ENCODE data around the gene LTBP2.

LTBP2 gene

GRCh38 chr14:74655599-74656395, 43.8 kb upstream of the LTBP2 start:
- H3K27ac ChIP-seq = no peak overlapping the region
- no peaks in the 10 kb centered on the region for H3K27me3 ChIP-seq (ENCODE audit: insufficient read depth, low read depth, severe bottlenecking)

DNA sequence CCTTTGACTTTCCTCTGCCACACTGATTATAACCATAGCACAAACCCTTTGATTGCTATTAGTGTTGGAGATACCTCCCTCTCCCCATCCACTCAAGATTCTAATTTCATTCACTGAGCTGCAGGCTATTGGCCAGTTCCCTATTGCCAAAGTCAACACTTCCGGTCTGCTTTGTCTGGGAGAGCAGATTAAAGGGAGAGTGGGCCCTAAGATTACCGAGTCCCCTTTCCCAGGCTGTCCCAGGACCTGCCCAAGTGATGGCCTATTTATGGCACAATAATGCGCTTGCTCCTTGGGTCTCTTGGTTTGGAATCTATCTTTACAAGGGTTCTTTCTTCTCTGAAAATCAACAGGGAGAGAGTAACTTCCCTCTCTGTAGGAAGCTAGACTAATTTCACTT, 42.9 kb upstream of the LTBP2 start:
- H3K27ac ChIP-seq = no peak overlapping the region
- DNase-seq = no peak
- no peaks in the 10 kb centered on the region for H3K36me3 ChIP-seq
- H3K27me3 ChIP-seq (ENCODE audit: insufficient read depth, low read depth, severe bottlenecking) = no peaks in the 10 kb centered on the region
- no peaks in the 10 kb centered on the region for H3K9me3 ChIP-seq (ENCODE audit: severe bottlenecking)
- TF ChIP-seq CTCF (IDR thresholded peaks at IDR 0.05; ENCODE audit: low read depth, low read length) = no peak
- H3K4me3 ChIP-seq (ENCODE audit: low read depth, low read length) = no peak overlapping the region

More at GRCh38 chr14:74655599-74656395, 43.8 kb upstream of the LTBP2 start:
- no peaks in the 10 kb centered on the region for H3K9me3 ChIP-seq (ENCODE audit: severe bottlenecking)
- H3K4me3 ChIP-seq (ENCODE audit: low read depth, low read length) = no peak overlapping the region
- no peak for TF ChIP-seq CTCF (IDR thresholded peaks at IDR 0.05; ENCODE audit: low read depth, low read length)
- no peaks in the 10 kb centered on the region; the same call in 1 of the 2 replicates for H3K36me3 ChIP-seq
- DNase-seq = no peak

GRCh38 chr14:74653386-74654138, 41.5 kb upstream of the LTBP2 start:
- DNase-seq = no peak
- H3K36me3 ChIP-seq = no peaks in the 10 kb centered on the region
- no peak overlapping the region for H3K27ac ChIP-seq
- no peaks in the 10 kb centered on the region for H3K9me3 ChIP-seq (ENCODE audit: severe bottlenecking)
- H3K27me3 ChIP-seq (ENCODE audit: insufficient read depth, low read depth, severe bottlenecking) = no peaks in the 10 kb centered on the region
- no peak for TF ChIP-seq CTCF (IDR thresholded peaks at IDR 0.05; ENCODE audit: low read depth, low read length)
- no peak overlapping the region for H3K4me3 ChIP-seq (ENCODE audit: low read depth, low read length)

- H3K4me3 ChIP-seq (ENCODE audit: low read depth, low read length) = no peak overlapping the region
- DNase-seq = no peak
- H3K9me3 ChIP-seq (ENCODE audit: severe bottlenecking) = no peaks in the 10 kb centered on the region
- no peak for TF ChIP-seq CTCF (IDR thresholded peaks at IDR 0.05; ENCODE audit: low read depth, low read length)
- H3K27me3 ChIP-seq (ENCODE audit: insufficient read depth, low read depth, severe bottlenecking) = no peaks in the 10 kb centered on the region
- H3K36me3 ChIP-seq = no peaks in the 10 kb centered on the region
- H3K27ac ChIP-seq = no peak overlapping the region
These were observed 40.5 kb upstream of the LTBP2 start for GRCh38 chr14:74652541-74652940.

DNA sequence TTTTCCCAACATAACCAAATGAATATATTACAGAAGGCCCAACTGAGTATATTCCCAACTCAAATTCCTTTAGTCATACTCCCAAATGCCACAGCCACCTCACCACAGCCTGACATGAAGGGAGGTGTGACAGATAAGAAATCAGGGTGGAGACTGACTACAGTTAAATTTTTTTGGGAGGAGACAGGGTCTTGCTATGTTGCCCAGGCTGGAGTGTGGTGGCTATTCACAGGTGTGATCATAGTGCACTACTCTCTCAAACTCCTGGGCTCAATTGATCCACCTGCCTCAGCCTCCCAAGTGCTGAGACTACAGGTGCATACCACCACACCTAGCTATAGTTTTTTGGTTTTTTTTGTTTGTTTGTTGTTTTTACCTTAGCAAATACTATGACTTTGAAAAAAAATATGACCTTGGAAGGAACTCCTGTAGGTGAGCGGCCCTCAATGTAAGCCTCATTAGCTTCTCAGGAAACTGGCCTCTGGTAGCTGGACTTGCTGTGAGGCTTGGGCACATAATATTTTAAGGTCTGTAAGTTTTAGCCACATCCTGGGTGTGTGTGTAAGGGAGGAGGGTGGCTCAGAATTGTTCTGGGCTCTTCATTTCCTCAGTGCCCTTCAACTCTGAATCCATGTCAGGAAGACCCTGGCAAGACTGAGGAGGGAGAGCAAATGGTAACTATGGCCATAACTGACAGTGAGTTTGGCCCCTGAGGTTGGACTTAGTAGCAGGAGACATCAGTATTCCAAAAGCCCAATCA, 39.1 kb upstream of the LTBP2 start:
- Histone ChIP-seq H3K27ac (no peak overlapping the region), H3K36me3 (no peaks in the 10 kb centered on the region), H3K27me3 (ENCODE audit: insufficient read depth, low read depth, severe bottlenecking) (no peaks in the 10 kb centered on the region), H3K9me3 (ENCODE audit: severe bottlenecking) (no peaks in the 10 kb centered on the region), H3K4me3 (ENCODE audit: low read depth, low read length) (no peak overlapping the region)
- TF ChIP-seq CTCF (IDR thresholded peaks at IDR 0.05; ENCODE audit: low read depth, low read length) = no peak
- no peak for DNase-seq

All from WERI-Rb-1 (cell line).